Measurements from ENCODE around the gene PCDHA7.
"Not testable (repeated sequence)": the region's sequence is repeated elsewhere in the genome, so short reads cannot be mapped to it uniquely, and the experiment has no call there.

The PCDHA7 gene

GRCh38 chr5:140822281-140822629, 11.8 kb upstream of the PCDHA7 start:
- DNase-seq, result no peak

- DNase-seq, result not testable (repeated sequence)
These were observed 11.1 kb upstream of the PCDHA7 start for GRCh38 chr5:140822969-140823368.

DNA sequence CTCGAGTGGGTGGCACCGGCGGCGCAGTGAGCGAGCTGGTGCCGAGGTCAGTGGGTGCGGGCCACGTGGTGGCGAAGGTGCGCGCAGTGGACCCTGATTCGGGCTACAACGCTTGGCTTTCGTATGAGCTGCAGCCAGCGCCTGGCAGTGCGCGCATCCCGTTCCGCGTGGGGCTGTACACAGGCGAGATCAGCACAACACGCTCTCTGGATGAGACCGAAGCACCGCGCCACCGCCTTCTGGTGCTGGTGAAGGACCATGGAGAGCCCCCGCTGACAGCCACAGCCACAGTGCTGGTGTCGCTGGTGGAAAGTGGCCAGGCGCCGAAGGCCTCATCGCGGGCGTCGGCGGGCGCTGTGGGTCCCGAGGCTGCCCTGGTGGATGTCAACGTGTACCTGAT, 10.6 kb upstream of the PCDHA7 start:
- DNase-seq, result no peak

GRCh38 chr5:140827704-140828361, 6.2 kb upstream of the PCDHA7 start, which contains the start of gene PCDHA6:
TSS of gene PCDHA6 (plus strand) at chr5:140827960. CDS start at chr5:140828092, 132 bp downstream.
- DNase-seq, result no peak

- DNase-seq, result no peak
These were observed 5.7 kb upstream of the PCDHA7 start for GRCh38 chr5:140828362-140828737.

- DNase-seq, result not testable (repeated sequence)
These were observed 4.3 kb upstream of the PCDHA7 start for GRCh38 chr5:140829511-140830501.

DNA sequence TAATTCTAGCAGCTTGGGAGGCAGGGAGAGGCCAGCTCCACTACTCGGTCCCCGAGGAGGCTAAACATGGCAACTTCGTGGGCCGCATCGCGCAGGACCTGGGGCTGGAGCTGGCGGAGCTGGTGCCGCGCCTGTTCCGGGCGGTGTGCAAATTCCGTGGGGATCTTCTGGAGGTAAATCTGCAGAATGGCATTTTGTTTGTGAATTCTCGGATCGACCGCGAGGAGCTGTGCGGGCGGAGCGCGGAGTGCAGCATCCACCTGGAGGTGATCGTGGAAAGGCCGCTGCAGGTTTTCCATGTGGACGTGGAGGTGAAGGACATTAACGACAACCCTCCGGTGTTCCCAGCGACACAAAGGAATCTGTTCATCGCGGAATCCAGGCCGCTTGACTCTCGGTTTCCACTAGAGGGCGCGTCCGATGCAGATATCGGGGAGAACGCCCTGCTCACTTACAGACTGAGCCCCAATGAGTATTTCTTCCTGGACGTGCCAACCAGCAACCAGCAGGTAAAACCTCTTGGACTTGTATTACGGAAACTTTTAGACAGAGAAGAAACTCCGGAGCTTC, 455 bp downstream of the PCDHA7 start:
- DNase-seq, result not testable (repeated sequence)

- DNase-seq, result no peak
These were observed 1.8 kb downstream of the PCDHA7 start for GRCh38 chr5:140835622-140836510.

- DNase-seq, result no peak
These were observed 7.2 kb downstream of the PCDHA7 start, which contains the start of gene PCDHA8 for GRCh38 chr5:140840978-140841962. TSS of gene PCDHA8 (plus strand) at chr5:140841187. CDS start at chr5:140841322, 135 bp downstream.

DNA sequence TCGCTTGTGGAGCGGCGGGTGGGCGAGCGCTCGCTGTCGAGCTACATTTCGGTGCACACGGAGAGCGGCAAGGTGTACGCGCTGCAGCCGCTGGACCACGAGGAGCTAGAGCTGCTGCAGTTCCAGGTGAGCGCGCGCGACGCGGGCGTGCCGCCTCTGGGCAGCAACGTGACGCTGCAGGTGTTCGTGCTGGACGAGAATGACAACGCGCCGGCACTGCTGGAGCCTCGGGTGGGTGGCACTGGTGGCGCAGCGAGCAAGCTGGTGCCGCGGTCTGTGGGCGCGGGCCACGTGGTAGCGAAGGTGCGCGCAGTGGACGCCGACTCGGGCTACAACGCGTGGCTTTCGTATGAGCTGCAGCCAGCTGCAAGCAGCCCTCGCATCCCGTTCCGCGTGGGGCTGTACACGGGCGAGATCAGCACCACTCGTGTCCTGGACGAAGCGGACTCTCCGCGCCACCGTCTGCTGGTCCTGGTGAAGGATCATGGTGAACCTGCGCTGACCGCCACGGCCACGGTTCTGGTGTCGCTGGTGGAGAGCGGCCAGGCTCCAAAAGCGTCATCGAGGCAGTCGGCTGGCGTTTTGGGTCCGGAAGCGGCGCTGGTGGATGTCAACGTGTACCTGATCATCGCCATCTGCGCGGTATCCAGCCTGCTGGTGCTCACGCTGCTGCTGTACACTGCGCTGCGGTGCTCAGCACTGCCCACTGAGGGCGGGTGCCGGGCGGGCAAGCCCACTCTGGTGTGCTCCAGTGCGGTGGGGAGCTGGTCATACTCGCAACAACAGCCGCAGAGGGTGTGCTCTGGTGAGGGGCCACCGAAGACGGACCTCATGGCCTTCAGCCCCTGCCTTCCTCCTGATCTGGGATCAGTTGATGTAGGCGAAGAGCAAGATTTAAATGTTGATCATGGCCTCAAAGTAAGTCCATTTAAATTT, 9.0 kb downstream of the PCDHA7 start:
- DNase-seq, result no peak

DNA sequence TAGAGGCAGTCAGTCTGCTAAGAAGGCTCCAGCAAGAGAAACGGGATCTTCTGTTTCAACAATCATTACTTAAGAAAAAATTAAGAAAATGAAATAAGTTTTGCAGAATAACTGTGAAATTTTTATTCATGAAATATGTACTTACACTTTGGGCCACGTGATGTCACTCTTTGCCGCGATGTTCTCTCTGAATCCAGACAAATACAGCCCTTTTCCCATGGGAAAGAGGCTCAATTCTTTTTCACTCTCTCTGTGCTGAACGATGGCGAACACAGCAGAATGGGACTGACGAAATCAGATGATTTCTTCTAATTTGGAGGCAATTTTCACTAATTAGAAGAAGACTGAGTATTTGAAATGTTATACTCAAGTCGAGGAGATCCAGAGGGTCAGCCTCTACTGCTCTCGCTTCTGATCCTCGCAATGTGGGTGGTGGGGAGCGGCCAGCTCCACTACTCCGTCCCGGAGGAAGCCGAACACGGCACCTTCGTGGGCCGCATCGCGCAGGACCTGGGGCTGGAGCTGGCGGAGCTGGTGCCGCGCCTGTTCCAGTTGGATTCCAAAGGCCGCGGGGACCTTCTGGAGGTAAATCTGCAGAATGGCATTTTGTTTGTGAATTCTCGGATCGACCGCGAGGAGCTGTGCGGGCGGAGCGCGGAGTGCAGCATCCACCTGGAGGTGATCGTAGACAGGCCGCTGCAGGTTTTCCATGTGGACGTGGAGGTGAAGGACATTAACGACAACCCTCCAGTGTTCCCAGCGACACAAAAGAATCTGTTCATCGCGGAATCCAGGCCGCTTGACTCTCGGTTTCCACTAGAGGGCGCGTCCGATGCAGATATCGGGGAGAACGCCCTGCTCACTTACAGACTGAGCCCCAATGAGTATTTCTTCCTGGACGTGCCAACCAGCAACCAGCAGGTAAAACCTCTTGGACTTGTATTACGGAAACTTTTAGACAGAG, 14.4 kb downstream of the PCDHA7 start, which contains the start of gene PCDHA9:
Gene PCDHA9, plus strand, starts transcription at position 244 of the 964 bp plus-strand sequence. Its CDS starts 114 bp downstream, at position 358.
- DNase-seq, result not testable (repeated sequence)

DNA sequence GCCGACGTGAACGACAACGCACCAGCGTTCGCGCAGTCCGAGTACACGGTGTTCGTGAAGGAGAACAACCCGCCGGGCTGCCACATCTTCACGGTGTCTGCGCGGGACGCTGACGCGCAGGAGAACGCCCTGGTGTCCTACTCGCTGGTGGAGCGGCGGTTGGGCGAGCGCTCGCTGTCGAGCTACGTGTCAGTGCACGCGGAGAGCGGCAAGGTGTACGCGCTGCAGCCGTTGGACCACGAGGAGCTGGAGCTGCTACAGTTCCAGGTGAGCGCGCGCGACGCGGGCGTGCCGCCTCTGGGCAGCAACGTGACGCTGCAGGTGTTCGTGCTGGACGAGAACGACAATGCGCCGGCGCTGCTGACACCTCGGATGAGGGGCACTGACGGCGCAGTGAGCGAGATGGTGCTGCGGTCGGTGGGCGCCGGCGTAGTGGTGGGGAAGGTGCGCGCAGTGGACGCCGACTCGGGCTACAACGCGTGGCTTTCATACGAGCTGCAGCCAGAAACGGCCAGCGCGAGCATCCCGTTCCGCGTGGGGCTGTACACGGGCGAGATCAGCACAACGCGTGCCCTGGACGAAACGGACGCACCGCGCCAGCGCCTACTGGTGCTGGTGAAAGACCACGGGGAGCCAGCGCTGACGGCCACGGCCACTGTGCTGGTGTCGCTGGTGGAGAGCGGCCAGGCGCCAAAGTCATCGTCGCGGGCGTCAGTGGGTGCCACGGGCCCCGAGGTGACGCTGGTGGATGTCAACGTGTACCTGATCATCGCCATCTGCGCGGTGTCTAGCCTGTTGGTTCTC, 16.0 kb downstream of the PCDHA7 start:
- not testable (repeated sequence) for DNase-seq

DNA sequence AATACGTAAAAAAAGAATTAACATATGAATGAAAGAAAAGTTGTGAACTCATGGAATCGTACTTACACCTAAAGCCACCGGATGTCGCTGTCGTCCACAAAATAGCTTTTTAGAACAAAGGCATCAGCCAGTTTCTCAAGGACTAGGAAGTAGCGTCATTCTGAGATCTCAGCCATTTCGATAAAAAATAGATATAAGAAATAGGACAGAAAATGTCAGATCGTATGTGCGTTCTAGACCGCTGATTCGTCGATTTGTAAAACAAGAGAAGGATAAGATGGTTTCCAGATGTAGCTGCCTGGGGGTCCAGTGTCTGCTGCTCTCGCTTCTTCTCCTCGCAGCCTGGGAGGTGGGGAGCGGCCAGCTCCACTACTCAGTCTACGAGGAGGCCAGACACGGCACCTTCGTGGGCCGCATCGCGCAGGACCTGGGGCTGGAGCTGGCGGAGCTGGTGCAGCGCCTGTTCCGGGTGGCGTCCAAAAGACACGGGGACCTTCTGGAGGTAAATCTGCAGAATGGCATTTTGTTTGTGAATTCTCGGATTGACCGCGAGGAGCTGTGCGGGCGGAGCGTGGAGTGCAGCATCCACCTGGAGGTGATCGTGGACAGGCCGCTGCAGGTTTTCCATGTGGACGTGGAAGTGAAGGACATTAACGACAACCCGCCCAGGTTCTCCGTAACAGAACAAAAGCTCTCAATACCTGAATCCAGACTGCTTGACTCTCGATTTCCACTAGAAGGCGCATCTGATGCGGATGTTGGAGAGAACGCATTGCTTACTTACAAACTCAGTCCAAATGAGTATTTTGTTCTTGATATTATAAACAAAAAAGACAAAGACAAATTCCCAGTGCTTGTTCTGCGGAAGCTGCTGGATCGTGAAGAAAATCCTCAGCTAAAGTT, 22.0 kb downstream of the PCDHA7 start, which contains the start of gene PCDHA10:
Gene PCDHA10, plus strand, starts transcription at position 126 of the 903 bp plus-strand sequence. Its CDS starts 152 bp downstream, at position 278.
- DNase-seq, result no peak

DNA sequence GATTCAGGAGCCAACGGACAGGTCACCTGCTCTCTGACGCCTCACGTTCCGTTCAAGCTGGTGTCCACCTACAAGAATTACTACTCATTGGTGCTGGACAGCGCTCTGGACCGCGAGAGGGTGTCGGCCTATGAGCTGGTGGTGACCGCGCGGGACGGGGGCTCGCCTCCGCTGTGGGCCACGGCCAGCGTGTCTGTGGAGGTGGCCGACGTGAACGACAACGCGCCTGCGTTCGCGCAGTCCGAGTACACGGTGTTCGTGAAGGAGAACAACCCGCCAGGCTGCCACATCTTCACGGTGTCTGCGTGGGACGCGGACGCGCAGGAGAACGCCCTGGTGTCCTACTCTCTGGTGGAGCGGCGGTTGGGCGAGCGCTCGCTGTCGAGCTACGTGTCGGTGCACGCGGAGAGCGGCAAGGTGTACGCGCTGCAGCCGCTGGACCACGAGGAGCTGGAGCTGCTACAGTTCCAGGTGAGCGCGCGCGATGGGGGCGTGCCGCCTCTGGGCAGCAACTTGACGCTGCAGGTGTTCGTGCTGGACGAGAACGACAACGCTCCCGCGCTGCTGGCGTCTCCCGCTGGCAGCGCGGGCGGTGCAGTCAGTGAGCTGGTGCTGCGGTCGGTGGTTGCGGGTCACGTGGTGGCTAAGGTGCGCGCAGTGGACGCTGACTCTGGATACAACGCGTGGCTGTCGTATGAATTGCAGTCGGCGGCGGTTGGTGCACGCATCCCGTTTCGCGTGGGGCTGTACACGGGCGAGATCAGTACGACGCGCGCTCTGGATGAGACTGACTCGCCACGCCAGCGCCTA, 23.3 kb downstream of the PCDHA7 start:
- DNase-seq, result no peak

DNA sequence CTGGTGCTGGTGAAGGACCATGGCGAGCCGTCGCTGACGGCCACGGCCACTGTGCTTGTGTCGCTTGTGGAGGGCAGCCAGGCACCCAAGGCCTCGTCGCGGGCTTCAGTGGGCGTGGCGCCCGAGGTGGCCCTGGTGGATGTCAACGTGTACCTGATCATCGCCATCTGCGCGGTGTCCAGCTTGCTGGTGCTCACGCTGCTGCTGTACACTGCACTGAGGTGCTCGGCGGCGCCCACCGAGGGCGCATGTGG, 23.8 kb downstream of the PCDHA7 start:
- DNase-seq, result no peak
